Measurements from ENCODE around the gene ADGRL4. TPM values are rescaled to one million over a fixed set of nuclear protein-coding genes. Genes with fewer than 3 reads are reported as not detected.
A peak's percentile ranks its signal among the peaks of the same experiment; 100 is the strongest.

Gene ADGRL4
- total RNA-seq, 1 experiment from 2014 or later, result 0.63 TPM

DNA sequence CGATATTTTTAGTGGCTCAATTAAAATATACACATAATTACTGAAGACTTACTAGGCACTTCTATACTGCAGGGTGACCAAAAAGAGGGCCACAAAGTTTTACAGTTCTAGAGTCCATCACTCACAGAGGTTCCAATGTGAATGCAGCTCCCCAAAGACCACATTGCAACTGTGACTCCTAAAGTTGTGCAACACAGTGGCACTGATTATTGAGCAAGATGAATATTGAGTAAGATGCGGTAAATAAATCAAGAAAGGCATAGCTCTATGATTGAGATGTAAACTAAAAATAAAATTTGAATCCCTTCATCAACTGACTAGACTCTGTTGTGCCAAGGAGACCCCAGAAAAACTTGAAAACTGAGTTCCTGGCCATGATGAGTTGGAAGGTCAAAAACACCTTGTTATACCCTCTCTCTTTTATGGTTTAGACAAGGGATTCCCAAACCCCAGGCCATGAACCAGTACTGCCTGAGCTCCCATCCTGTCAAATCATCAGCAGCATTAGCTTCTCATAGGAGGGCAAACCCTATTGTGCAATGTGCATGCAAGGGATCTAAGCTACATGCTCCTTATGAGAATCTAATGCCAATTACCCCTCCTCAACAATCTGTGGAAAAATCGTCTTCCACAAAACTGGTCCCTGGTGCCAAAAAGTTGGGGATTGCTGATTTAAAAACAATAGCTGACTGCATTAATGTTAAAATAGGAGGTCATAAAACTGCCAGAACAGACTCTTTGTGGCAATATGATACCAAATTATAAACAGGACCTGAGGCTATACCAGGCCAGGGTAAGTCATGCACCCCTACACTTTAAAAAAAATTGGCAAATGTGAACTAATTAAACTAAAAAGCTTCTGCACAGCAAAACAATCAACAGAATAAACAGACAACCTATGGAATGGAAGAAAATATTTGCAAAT, 94.3 kb downstream of the ADGRL4 start:
- H3K27ac ChIP-seq (ENCODE audit: insufficient read length, low read depth, low read length), result no peak overlapping the region
- H3K9me3 ChIP-seq (ENCODE audit: control insufficient read depth, low read depth, low read length), result no peaks in the 10 kb centered on the region
- H3K14ac ChIP-seq (ENCODE audit: insufficient read depth, low read length), result no peak overlapping the region
- Mint-ChIP-seq H3K9me3 (no peaks in the 10 kb centered on the region), H3K4me3 (no peak overlapping the region), H3K4me1 (no peaks in the 10 kb centered on the region), H3K27ac (no peak overlapping the region), H3K36me3 (ENCODE audit: insufficient read depth in 1 of 3, low read depth in 3 of 3) (no peaks in the 10 kb centered on the region), H3K27me3 (ENCODE audit: low read depth) (no peaks in the 10 kb centered on the region)
- no peak overlapping the region for H3K23ac ChIP-seq (ENCODE audit: insufficient read length, low read depth, low read length)
- no peak overlapping the region for H4K5ac ChIP-seq (ENCODE audit: insufficient read length, low read depth, low read length)
- H3K4me2 ChIP-seq (ENCODE audit: insufficient read depth, insufficient read length, low read length), result no peak overlapping the region
- H2AFZ ChIP-seq (ENCODE audit: low read length), result no peak overlapping the region
- WGBS (ENCODE audit: extremely low coverage, insufficient read length, low lambda C conversion rate), result no CpG with 5 or more reads among the region's 3 CpGs
- H3K9ac ChIP-seq (ENCODE audit: extremely low read depth, insufficient read length, low read length), result no peak overlapping the region
- no peak for DNase-seq
- H3K23me2 ChIP-seq (ENCODE audit: insufficient read length, low read depth, low read length, poor library complexity, severe bottlenecking), result no peaks in the 10 kb centered on the region
- no peak overlapping the region for H3K4ac ChIP-seq (ENCODE audit: low read depth, low read length)
- H4K20me1 ChIP-seq (ENCODE audit: control insufficient read depth, insufficient read depth, insufficient read length), result no peaks in the 10 kb centered on the region
- H2BK15ac ChIP-seq (ENCODE audit: low read depth, low read length), result no peak overlapping the region
- no peak overlapping the region for H3K18ac ChIP-seq (ENCODE audit: insufficient read length, low read depth, low read length)
- TF ChIP-seq CTCF (conservative IDR thresholded peaks at IDR 0.05), result no peak
- no peak overlapping the region for H2AK5ac ChIP-seq (ENCODE audit: insufficient read length, low read length)
- H4K91ac ChIP-seq (ENCODE audit: insufficient read length, low read depth, low read length), result no peak overlapping the region
- H3K56ac ChIP-seq (ENCODE audit: insufficient read length, low read depth, low read length), result peak overlapping the region; percentile 50
- H3T11ph ChIP-seq (ENCODE audit: low read length), result no peak overlapping the region
- no peak overlapping the region for H2BK5ac ChIP-seq (ENCODE audit: insufficient read length, low read length)
- no peaks in the 10 kb centered on the region for H3K4me1 ChIP-seq (ENCODE audit: insufficient read depth, low read length)
- no peak overlapping the region for H2BK12ac ChIP-seq (ENCODE audit: insufficient read length, low read depth, low read length)
- no peak overlapping the region for H2BK20ac ChIP-seq (ENCODE audit: low read depth, low read length, poor library complexity, severe bottlenecking)
- H2BK120ac ChIP-seq (ENCODE audit: low read depth, low read length, poor library complexity, severe bottlenecking), result no peak overlapping the region
- no peaks in the 10 kb centered on the region for H3K27me3 ChIP-seq (ENCODE audit: insufficient read depth, low read length)
- no peaks in the 10 kb centered on the region for H3K79me1 ChIP-seq (ENCODE audit: insufficient read depth, low read depth, low read length, poor library complexity, severe bottlenecking)
- no peak overlapping the region for H4K8ac ChIP-seq (replicated peaks; ENCODE audit: insufficient read length, low read depth, low read length)
- no peaks in the 10 kb centered on the region for H3K79me2 ChIP-seq (ENCODE audit: insufficient read depth, low read length)
